Pancreas (tissue), 10 donors: ENCODE measurements around the gene FAM221B. TPM values are rescaled to one million over a fixed set of nuclear protein-coding genes. Genes with fewer than 3 reads are reported as not detected.

Experiments used
- ATAC-seq, 4 donors: fragments of 200-7000 bp; cut with Tn5 transposase; one replicate each; pipeline versions ENCODE4 v1.8.0 to v1.9.1; 2020; ENCODE audit warnings: mild to moderate bottlenecking in 4 of 4, moderate library complexity in 4 of 4
- DNase-seq, 6 donors: peaks; one replicate each; pipeline ENCODE4 v3.0.0-alpha.2; 2020
- FAIRE-seq: peaks from 2 replicates; lab custom pipeline; 2012; peaks lifted over from hg19 to GRCh38; lab: Jason Lieb, UNC
- H3K27ac ChIP-seq, 4 donors: fragments of 200-600 bp; sonication (generic); 1 replicate in 3 of 4; 2 replicates in 1 of 4; pipeline versions ENCODE4 v1.5.0 to v1.8.0; 2020
- H3K27me3 ChIP-seq, 4 donors: fragments of 200-600 bp; one replicate each; pipeline ENCODE4 v1.8.0; 2021
- H3K36me3 ChIP-seq, 3 donors: fragments of 200-600 bp; sonication (generic) in 1 of 3; one replicate each; pipeline versions ENCODE4 v1.5.0 to v1.8.0; 2020 to 2021
- H3K4me1 ChIP-seq, 3 donors: fragments of 200-600 bp; one replicate each; pipeline ENCODE4 v1.8.0; 2021
- H3K4me3 ChIP-seq, 4 donors: fragments of 200-600 bp; sonication (generic) in 2 of 4; one replicate each; pipeline versions ENCODE4 v1.5.0 to v1.8.0; 2020 to 2021
- H3K9me3 ChIP-seq, 4 donors: fragments of 200-600 bp; one replicate each; pipeline ENCODE4 v1.8.0; 2021
- WGBS, 2 donors: extraction: QIAGEN DNeasy Blood & Tissue Kit; methylation state at CpG; one replicate each; pipeline ENCODE4 v1.1.7; 2013; 5-methylcytosine and 5-hydroxymethylcytosine counted together
- intact Hi-C, 3 donors: fragments of 100-400 bp; cut with DNase I; formaldehyde crosslinking; loops; one replicate each; pipeline versions ENCODE4 v1.11.1 to v1.14.2; 2022
- polyA plus RNA-seq, 2 donors: library from polyadenylated mRNA; stranded (reverse); fragments of 200-250 nt; gene quantifications; one replicate each; pipeline ENCODE4 v1.2.3, GENCODE V29; 2013
- total RNA-seq, 6 donors: library from RNA; stranded (reverse); fragmentation: NEBNext Ultra II Directional in 4 of 6; extraction: Animal tissue kit (Norgen Biotek cat#: 25700) in 4 of 6; gene quantifications; one replicate each; pipeline versions ENCODE4 v1.2.1 to v1.2.4, GENCODE V29; 2021 to 2023
- TF ChIP-seq, protein P1 (sequence below), 4 donors: fragments of 200-600 bp; sonication (generic) in 3 of 4; IDR thresholded peaks; one replicate each; pipeline versions ENCODE4 v1.5.0 to v1.8.0; 2021; ENCODE audit warnings: antibody characterized with exemption in 4 of 4
- donor health status: healthy with polysubstance abuse.
- donor health status: DM: no; HTN: no; CAD: no; lungs with moderate emphysema.
- donor health status: DM: no; HTN: no; CAD: no.
- donor health status: control.
- donor health status: control.
- donor health status: Bipolar disorder and iron deficiency.
- donor health status: DM: yes; HTN: yes; CAD: no.
- donor health status: DM: no; HTN: no; CAD: no.
- donor health status: DM: no; HTN: no; CAD: no.
- donor health status: DM: yes; HTN: yes; CAD: no.

The FAM221B gene
- total and polyA plus RNA-seq, 8 donors = 0.11 TPM; not detected in 7

DNA sequence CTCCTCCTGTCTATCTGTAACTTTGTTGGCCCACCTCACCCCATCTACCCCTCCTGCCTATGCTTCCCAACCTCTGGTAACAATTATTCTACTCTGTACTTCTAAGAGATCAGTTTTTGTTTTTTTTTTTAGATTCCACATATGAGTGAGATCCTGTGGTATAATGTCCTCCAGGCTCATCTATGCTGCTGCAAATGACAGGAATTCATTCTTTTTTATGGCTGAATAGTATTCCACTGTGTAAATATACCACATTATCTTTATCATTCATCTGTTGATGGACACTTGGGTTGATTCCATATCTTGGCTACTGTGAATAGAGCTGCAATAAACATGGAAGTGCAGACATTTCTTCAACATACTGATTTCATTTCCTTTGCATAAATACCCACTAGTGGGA is 45.1 kb downstream of the FAM221B start:
- TF ChIP-seq, protein P1, sequence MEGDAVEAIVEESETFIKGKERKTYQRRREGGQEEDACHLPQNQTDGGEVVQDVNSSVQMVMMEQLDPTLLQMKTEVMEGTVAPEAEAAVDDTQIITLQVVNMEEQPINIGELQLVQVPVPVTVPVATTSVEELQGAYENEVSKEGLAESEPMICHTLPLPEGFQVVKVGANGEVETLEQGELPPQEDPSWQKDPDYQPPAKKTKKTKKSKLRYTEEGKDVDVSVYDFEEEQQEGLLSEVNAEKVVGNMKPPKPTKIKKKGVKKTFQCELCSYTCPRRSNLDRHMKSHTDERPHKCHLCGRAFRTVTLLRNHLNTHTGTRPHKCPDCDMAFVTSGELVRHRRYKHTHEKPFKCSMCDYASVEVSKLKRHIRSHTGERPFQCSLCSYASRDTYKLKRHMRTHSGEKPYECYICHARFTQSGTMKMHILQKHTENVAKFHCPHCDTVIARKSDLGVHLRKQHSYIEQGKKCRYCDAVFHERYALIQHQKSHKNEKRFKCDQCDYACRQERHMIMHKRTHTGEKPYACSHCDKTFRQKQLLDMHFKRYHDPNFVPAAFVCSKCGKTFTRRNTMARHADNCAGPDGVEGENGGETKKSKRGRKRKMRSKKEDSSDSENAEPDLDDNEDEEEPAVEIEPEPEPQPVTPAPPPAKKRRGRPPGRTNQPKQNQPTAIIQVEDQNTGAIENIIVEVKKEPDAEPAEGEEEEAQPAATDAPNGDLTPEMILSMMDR (IDR thresholded peaks at IDR 0.05) = no peak
- intact Hi-C loops = no loop called here
- FAIRE-seq = no peak

DNA sequence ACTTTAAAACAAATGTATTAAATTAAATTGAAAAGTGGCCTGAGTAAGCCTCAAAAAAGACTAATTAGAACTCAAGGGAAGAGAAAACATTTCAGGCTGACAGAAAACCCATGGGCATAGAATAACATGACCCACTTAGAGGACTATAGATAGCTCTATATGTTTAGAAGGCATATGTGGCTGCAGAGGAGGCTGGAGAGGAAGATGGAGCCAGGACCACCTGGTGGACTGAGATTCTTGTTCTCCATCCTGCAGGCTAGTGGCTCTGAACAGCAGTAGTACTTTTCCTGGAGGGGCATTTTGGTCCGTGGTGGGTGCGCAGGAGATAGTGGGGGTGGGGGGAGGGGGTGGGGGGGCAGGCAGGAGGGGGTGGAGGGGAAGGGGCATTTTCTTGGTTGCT is 47.5 kb downstream of the FAM221B start:
- Histone ChIP-seq H3K27ac (no peak overlapping the region), H3K4me3 (no peak overlapping the region), H3K36me3 (no peaks in the 10 kb centered on the region), H3K9me3 (no peaks in the 10 kb centered on the region), H3K27me3 (no peaks in the 10 kb centered on the region), H3K4me1 (no peaks in the 10 kb centered on the region)
- ATAC-seq = no peak
- intact Hi-C loops = no loop called here
- no peak for DNase-seq
- FAIRE-seq = no peak
- WGBS, 2 donors = 66 to 75% methylated on average over 2 of the region's 2 CpGs
- TF ChIP-seq, protein P1 (IDR thresholded peaks at IDR 0.05) = no peak

More for the DNA sequence above, 45.1 kb downstream of the FAM221B start:
- Histone ChIP-seq H3K9me3 (no peaks in the 10 kb centered on the region), H3K36me3 (no peaks in the 10 kb centered on the region), H3K4me1 (no peaks in the 10 kb centered on the region), H3K4me3 (no peak overlapping the region), H3K27me3 (no peaks in the 10 kb centered on the region), H3K27ac (no peak overlapping the region)
- DNase-seq (no peak), ATAC-seq (no peak)

DNA sequence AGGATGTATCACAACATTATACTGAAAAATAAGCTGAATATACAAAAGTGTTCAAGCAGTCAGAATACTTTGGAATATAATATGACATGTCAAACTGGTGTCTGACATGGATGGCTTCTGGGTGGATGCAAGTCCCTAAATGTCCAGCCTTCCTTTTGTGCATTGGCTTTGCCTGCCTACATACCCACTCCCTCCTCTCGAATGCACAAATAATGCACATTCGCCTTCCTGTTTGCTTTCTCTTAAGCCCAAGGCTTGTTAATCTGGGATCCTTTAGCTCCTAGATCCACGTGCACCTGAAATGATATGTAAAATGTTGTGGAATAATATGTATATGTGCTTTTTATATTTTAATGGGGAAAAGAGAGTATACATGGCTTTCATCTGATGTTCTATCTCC is 50.0 kb downstream of the FAM221B start:
- Histone ChIP-seq H3K27me3 (no peaks in the 10 kb centered on the region), H3K4me1 (no peaks in the 10 kb centered on the region), H3K27ac (no peak overlapping the region), H3K4me3 (no peak overlapping the region), H3K9me3 (no peaks in the 10 kb centered on the region), H3K36me3 (no peaks in the 10 kb centered on the region)
- FAIRE-seq = no peak
- 90 to 93% methylated on average over 3 of the region's 3 CpGs for WGBS, 2 donors
- TF ChIP-seq, protein P1 (IDR thresholded peaks at IDR 0.05) = no peak
- intact Hi-C loops = no loop called here
- no peak for DNase-seq
- no peak for ATAC-seq

DNA sequence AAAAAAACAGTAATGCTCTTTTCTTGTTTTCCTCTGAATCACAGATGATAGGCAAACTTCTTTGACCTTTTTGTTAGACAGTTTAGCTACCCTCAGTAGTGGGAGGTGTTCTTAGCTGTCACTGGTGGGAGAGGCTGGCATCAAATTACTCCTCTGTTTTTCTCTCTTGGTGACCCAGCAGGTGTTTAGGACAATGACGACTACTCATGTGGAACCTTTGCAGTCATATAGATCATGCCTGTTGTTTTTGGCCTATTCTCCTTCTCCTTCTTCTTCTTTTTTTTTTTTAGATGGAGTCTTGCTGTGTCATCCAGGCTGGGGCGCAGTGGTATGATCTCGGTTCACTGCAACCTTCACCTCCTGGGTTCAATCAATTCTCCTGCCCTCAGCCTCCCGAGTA is 52.5 kb downstream of the FAM221B start:
- ATAC-seq (no peak), FAIRE-seq (no peak), DNase-seq (no peak)
- no peaks in the 10 kb centered on the region for H3K27me3 ChIP-seq
- H3K9me3 ChIP-seq = no peaks in the 10 kb centered on the region
- no peaks in the 10 kb centered on the region for H3K36me3 ChIP-seq
- WGBS, 2 donors = 78 to 91% methylated on average over 4 of the region's 4 CpGs
- no peak overlapping the region for H3K4me3 ChIP-seq
- H3K27ac ChIP-seq = no peak overlapping the region
- TF ChIP-seq, protein P1 (IDR thresholded peaks at IDR 0.05) = no peak
- intact Hi-C loops = no loop called here
- H3K4me1 ChIP-seq = peaks cover 6 to 16% (median 13%) of the 10 kb centered on the region in 3 donors

DNA sequence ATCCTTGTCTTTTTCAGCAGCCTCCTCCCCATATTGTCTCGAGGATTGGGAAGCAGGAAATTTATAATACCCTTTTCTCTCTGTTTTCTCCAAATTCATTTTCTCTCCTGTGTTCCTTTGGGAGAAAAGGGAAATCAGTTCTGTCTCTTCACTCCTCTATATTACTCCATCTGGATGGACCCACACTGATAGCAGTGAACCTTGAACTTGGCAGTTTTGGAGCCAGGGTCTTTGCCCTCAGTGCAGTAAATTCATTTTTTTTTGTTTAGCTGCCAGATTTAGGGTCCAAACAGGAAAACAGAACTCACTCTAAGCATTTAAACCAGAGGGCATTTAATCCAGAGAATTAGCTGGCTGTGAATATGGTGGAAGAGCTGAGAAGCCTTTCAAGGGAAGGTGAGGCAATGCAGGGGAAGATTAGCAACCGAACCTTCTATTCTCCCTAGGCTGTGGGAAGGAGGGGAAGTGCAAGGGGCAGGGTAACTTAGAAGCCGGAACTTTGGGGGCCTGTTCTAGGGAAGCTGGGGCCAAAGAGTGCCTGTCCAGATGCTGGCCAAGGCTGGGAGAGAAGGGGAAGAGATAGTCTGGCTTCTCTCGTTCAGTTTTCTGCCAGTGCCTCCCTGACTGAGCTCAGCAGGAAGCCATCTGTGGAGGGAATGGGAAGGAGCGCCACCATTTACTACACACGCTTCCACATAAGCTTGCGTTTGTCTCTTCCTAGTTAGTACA is 53.5 kb downstream of the FAM221B start:
- TF ChIP-seq, protein P1 (IDR thresholded peaks at IDR 0.05) = no peak
- H3K36me3 ChIP-seq = no peaks in the 10 kb centered on the region
- no peak overlapping the region for H3K27ac ChIP-seq
- no peaks in the 10 kb centered on the region for H3K27me3 ChIP-seq
- peaks cover 12 to 25% (median 19%) of the 10 kb centered on the region in 3 donors for H3K4me1 ChIP-seq
- DNase-seq (no peak), ATAC-seq (peak in 1 of 4 donors; percentile 5), FAIRE-seq (no peak)
- intact Hi-C loops = no loop called here
- 81 to 84% methylated on average over 7 of the region's 7 CpGs for WGBS, 2 donors
- no peak overlapping the region for H3K4me3 ChIP-seq
- H3K9me3 ChIP-seq = no peaks in the 10 kb centered on the region
